ENCODE measurements around the gene VPS4B.

VPS4B gene

GRCh38 chr18:63376538-63376937 is 45.7 kb downstream of the VPS4B start:
- H3K27me3 ChIP-seq = peaks cover 26% of the 10 kb centered on the region
- no peaks in the 10 kb centered on the region for H3K9me3 ChIP-seq
- no peak overlapping the region for H3K27ac ChIP-seq
- no peaks in the 10 kb centered on the region for H3K36me3 ChIP-seq
- H3K4me3 ChIP-seq (ENCODE audit: low read depth in 1 of 2, low read length in 1 of 2) = no peak overlapping the region
- no peak for TF ChIP-seq CTCF (IDR thresholded peaks at IDR 0.05)
- H3K4me1 ChIP-seq (ENCODE audit: control insufficient read depth in 1 of 2, insufficient read depth in 1 of 2, low read depth in 1 of 2, low read length in 1 of 2) = no peaks in the 10 kb centered on the region

- TF ChIP-seq CTCF (IDR thresholded peaks at IDR 0.05) = no peak
- H3K36me3 ChIP-seq = no peaks in the 10 kb centered on the region
- H3K9me3 ChIP-seq = no peaks in the 10 kb centered on the region
- H3K27me3 ChIP-seq = peaks cover 17% of the 10 kb centered on the region
- H3K4me3 ChIP-seq (ENCODE audit: low read depth in 1 of 2, low read length in 1 of 2) = no peak overlapping the region
- no peaks in the 10 kb centered on the region for H3K4me1 ChIP-seq (ENCODE audit: control insufficient read depth in 1 of 2, insufficient read depth in 1 of 2, low read depth in 1 of 2, low read length in 1 of 2)
- H3K27ac ChIP-seq = no peak overlapping the region
Observed at GRCh38 chr18:63374540-63374939, 47.7 kb downstream of the VPS4B start.

GRCh38 chr18:63373161-63373560 is 49.1 kb downstream of the VPS4B start:
- no peak for TF ChIP-seq CTCF (IDR thresholded peaks at IDR 0.05)
- H3K27me3 ChIP-seq = peaks cover 11% of the 10 kb centered on the region
- no peaks in the 10 kb centered on the region for H3K36me3 ChIP-seq
- peaks cover under 1 to 3% of the 10 kb centered on the region in 2 experiments for H3K4me1 ChIP-seq (ENCODE audit: control insufficient read depth in 1 of 2, insufficient read depth in 1 of 2, low read depth in 1 of 2, low read length in 1 of 2)
- no peak overlapping the region for H3K4me3 ChIP-seq (ENCODE audit: low read depth in 1 of 2, low read length in 1 of 2)
- H3K9me3 ChIP-seq = no peaks in the 10 kb centered on the region
- no peak overlapping the region for H3K27ac ChIP-seq

GRCh38 chr18:63368611-63369010 is 53.7 kb downstream of the VPS4B start:
- Histone ChIP-seq H3K27ac (no peak overlapping the region), H3K4me3 (ENCODE audit: low read depth in 1 of 2, low read length in 1 of 2) (no peak overlapping the region), H3K27me3 (peaks cover 32% of the 10 kb centered on the region), H3K4me1 (ENCODE audit: control insufficient read depth in 1 of 2, insufficient read depth in 1 of 2, low read depth in 1 of 2, low read length in 1 of 2) (peaks cover 16 to 18% of the 10 kb centered on the region in 2 experiments), H3K36me3 (no peaks in the 10 kb centered on the region), H3K9me3 (no peaks in the 10 kb centered on the region)
- no peak for TF ChIP-seq CTCF (IDR thresholded peaks at IDR 0.05)

- Histone ChIP-seq H3K4me1 (ENCODE audit: control insufficient read depth in 1 of 2, insufficient read depth in 1 of 2, low read depth in 1 of 2, low read length in 1 of 2) (peaks cover 16 to 18% of the 10 kb centered on the region in 2 experiments), H3K4me3 (ENCODE audit: low read depth in 1 of 2, low read length in 1 of 2) (peak within 1 kb of the TSS; percentile 87 to 88), H3K27me3 (peaks cover 31% of the 10 kb centered on the region), H3K36me3 (no peaks in the 10 kb centered on the region), H3K27ac (peak within 1 kb of the TSS; percentile 52), H3K9me3 (no peaks in the 10 kb centered on the region)
- no peak for TF ChIP-seq CTCF (IDR thresholded peaks at IDR 0.05)
Observed at GRCh38 chr18:63367053-63367953, 55.0 kb downstream of the VPS4B start, which contains the start of gene KDSR. Gene KDSR, minus strand, starts transcription at chr18:63367206. Its CDS starts 88 bp downstream, at chr18:63367118.
